Mucosa of descending colon (tissue), 3 donors: ENCODE data around the gene NONO. TPM values are rescaled to one million over a fixed set of nuclear protein-coding genes. Genes with fewer than 3 reads are reported as not detected.
"Not testable (repeated sequence)": the region's sequence is repeated elsewhere in the genome, so short reads cannot be mapped to it uniquely, and the experiment has no call there.

ENCODE experiments used
- ATAC-seq: fragments of 200-7000 bp; cut with Tn5 transposase; one replicate; pipeline ENCODE4 v1.9.1; 2020; ENCODE audit warnings: mild to moderate bottlenecking, moderate library complexity
- DNase-seq, 3 donors: peaks; one replicate each; pipeline ENCODE4 v3.0.0-alpha.2; 2020
- H3K36me3 ChIP-seq: fragments of 200-600 bp; one replicate; pipeline ENCODE4 v1.8.0; 2021; ENCODE audit warnings: low read depth, mild to moderate bottlenecking
- H3K4me1 ChIP-seq: fragments of 200-600 bp; one replicate; pipeline ENCODE4 v1.8.0; 2021; ENCODE audit warnings: low read depth, mild to moderate bottlenecking
- H3K4me3 ChIP-seq: fragments of 200-600 bp; one replicate; pipeline ENCODE4 v1.8.0; 2021; ENCODE audit warnings: mild to moderate bottlenecking
- H3K9me3 ChIP-seq: fragments of 200-600 bp; one replicate; pipeline ENCODE4 v1.8.0; 2021; ENCODE audit warnings: mild to moderate bottlenecking
- CTCF ChIP-seq: fragments of 200-600 bp; IDR thresholded peaks from one replicate; pipeline ENCODE4 v1.8.0; 2022; ENCODE audit warnings: antibody characterized with exemption, mild to moderate bottlenecking
- intact Hi-C, 2 donors: fragments of 100-400 bp; cut with DNase I in 1 of 2; cut with micrococcal nuclease in 1 of 2; formaldehyde crosslinking; loops; one replicate each; pipeline versions ENCODE4 v1.11.0 to v1.11.1; 2022; cut with DNase I, micrococcal nuclease
- total RNA-seq, 3 donors: library from RNA; stranded (reverse); fragmentation: NEBNext Ultra II Directional in 2 of 3; extraction: Animal tissue kit (Norgen Biotek cat#: 25700) in 2 of 3; gene quantifications; one replicate each; pipeline versions ENCODE4 v1.2.1 to v1.2.4, GENCODE V29; 2021 to 2023
- donor health status: DM: no; HTN: no; CAD: no; lungs with moderate emphysema.
- donor health status: DM: no; HTN: no; CAD: no.
- donor health status: DM: no; HTN: yes; CAD: no.

Gene NONO
- total RNA-seq, 3 donors from 2014 or later: 166 to 218 (median 197) TPM

DNA sequence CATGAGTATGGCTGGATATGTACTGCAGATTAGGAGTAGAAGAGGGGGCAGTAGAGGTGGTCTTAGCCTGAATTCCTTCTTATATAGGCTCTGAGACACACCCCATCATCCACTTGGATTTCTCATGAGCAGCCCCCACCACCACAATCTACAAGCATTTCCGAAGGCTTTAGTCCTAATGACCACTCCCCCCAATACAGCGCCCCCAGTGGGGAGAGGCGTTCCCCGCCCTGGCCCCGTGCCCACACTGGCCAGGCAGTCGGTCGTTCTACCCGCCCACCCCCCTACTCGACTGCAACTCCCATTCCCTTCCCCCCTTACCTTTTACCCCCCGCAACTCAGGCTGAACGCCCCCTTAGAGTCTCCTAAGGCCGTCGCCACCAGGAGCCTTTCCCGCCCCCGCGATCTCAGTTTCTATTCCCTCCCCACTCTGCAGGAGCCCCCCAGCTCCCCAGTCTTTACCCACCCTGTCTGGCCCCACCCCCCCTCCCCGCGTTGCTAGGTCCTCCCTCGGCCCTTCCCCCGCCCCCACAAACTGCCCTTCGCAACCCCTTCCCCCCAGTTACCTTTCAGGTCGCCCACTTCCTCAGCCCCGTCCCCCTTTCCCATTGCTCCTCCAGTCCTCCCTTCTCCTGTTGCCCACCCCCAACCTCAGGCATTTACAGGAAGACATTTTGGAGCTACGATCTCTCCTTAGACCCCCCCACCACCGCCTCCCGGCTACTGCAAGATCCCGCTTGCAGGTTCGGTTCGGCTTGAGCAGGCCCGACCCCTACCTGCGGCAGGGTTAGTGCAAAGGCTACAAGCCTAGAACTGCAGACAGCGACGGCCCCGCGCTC lies 30.0 kb upstream of the NONO start:
- no peak for TF ChIP-seq CTCF
- Histone ChIP-seq H3K4me3 (peak overlapping the region; percentile 24), H3K36me3 (no peaks in the 10 kb centered on the region), H3K9me3 (no peaks in the 10 kb centered on the region), H3K4me1 (no peaks in the 10 kb centered on the region)
- ATAC-seq (no peak), DNase-seq (peak in 2 of 3 donors; percentile 35 to 67)
- intact Hi-C loops: no loop called here

- Histone ChIP-seq H3K36me3 (no peaks in the 10 kb centered on the region), H3K4me1 (no peaks in the 10 kb centered on the region), H3K4me3 (peak within 1 kb of the TSS; percentile 24), H3K9me3 (no peaks in the 10 kb centered on the region)
- TF ChIP-seq CTCF: no peak
- intact Hi-C loops: no loop called here
- ATAC-seq (peak; percentile 93), DNase-seq (peak; percentile 84 to 89 (median 89))
These were observed 29.1 kb upstream of the NONO start, which contains the start of gene ZMYM3 for GRCh38 chrX:71254092-71254963. ZMYM3 (minus strand) TSS chrX:71254140; CDS start chrX:71253255, 885 bp downstream.

GRCh38 chrX:71256051-71256450 lies 27.4 kb upstream of the NONO start:
- no peaks in the 10 kb centered on the region for H3K4me1 ChIP-seq
- H3K4me3 ChIP-seq: no peak overlapping the region
- ATAC-seq (no peak), DNase-seq (no peak)
- no peak for TF ChIP-seq CTCF
- intact Hi-C loops: no loop called here
- no peaks in the 10 kb centered on the region for H3K36me3 ChIP-seq
- no peaks in the 10 kb centered on the region for H3K9me3 ChIP-seq

DNA sequence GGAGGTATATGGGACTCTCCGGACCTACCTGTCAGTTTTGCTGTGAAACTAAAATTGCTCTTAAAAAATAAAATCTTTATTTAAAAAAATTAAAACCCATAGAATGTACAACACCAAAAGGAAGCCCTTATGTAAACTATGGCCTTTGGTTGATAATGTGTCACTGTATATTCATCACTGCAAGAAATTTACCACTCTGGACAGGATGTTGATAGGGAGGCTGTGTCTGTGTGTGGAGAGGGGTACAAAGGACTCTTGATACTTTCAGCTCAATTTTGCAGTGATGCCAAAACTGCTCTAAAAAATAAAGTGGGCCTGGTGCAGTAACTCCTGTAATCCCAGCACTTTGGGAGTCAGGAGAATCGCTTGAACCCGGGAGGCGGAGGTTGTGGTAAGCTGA lies 26.6 kb upstream of the NONO start:
- no peaks in the 10 kb centered on the region for H3K36me3 ChIP-seq
- no peaks in the 10 kb centered on the region for H3K4me1 ChIP-seq
- TF ChIP-seq CTCF: no peak
- intact Hi-C loops: no loop called here
- ATAC-seq (no peak), DNase-seq (no peak)
- no peak overlapping the region for H3K4me3 ChIP-seq
- no peaks in the 10 kb centered on the region for H3K9me3 ChIP-seq

DNA sequence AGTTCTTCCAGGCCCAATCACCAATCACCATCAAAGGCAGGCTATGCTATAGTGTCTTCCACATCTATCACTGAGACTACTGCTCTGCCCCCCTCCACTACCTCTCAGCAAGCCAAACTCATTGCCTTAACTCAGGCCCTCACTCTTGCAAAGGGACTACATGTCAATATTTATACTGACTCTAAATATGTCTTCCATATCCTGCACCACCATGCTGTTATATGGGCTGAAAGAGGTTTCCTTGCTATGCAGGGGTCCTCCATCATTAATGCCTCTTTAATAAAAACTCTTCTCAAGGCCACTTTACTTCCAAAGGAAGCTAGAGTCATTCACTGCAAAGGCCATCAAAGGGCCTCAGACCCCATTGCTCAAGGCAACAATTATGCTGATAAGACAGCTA lies 14.8 kb upstream of the NONO start:
- H3K9me3 ChIP-seq, H3K36me3 ChIP-seq, DNase-seq, intact Hi-C loops, ATAC-seq, H3K4me1 ChIP-seq, H3K4me3 ChIP-seq: not testable (repeated sequence)
